ENCODE results near the gene ZBED4.

Gene ZBED4

GRCh38 chr22:49914256-49914655 is 60.6 kb downstream of the ZBED4 start:
- no peak for TF ChIP-seq CTCF (IDR thresholded peaks at IDR 0.05; ENCODE audit: insufficient read depth, low read length, missing control alignments)
- ChIA-PET POLR2A (no interaction called here), CTCF (interaction anchor here (1.5 kb wide), 1 partner anchor 116 kb away, joined by 5 read pairs; no protein-coding TSS in a partner anchor)
- H3K4me3 ChIP-seq (ENCODE audit: low read depth, low read length), result no peak overlapping the region
- no peak for DNase-seq (ENCODE audit: low read depth, low spot score)

GRCh38 chr22:49915610-49916009 is 62.0 kb downstream of the ZBED4 start:
- H3K4me3 ChIP-seq (ENCODE audit: low read depth, low read length), result no peak overlapping the region
- DNase-seq (ENCODE audit: low read depth, low spot score), result no peak
- no peak for TF ChIP-seq CTCF (IDR thresholded peaks at IDR 0.05; ENCODE audit: insufficient read depth, low read length, missing control alignments)
- ChIA-PET CTCF (no interaction called here), POLR2A (no interaction called here)

- DNase-seq (ENCODE audit: low read depth, low spot score), result no peak
- no peak for TF ChIP-seq CTCF (IDR thresholded peaks at IDR 0.05; ENCODE audit: insufficient read depth, low read length, missing control alignments)
- no peak overlapping the region for H3K4me3 ChIP-seq (ENCODE audit: low read depth, low read length)
- POLR2A ChIA-PET, result no interaction called here
- CTCF ChIA-PET, result interaction anchor here (1.1 kb wide), 1 partner anchor 13 kb away, joined by 4 read pairs; no protein-coding TSS in a partner anchor
These were observed 63.2 kb downstream of the ZBED4 start for GRCh38 chr22:49916831-49917230.

GRCh38 chr22:49917974-49918910 is 64.6 kb downstream of the ZBED4 start, which contains the start of the genes ALG12 and CRELD2:
Gene ALG12, minus strand, starts transcription at chr22:49918438. Its CDS starts 4,673 bp downstream, at chr22:49913765.
Gene CRELD2, plus strand, starts transcription at chr22:49918634. Its CDS starts 136 bp downstream, at chr22:49918770.
- H3K4me3 ChIP-seq (ENCODE audit: low read depth, low read length), result peak within 1 kb of the TSS; percentile 80
- ChIA-PET CTCF (interaction anchor here (1.1 kb wide), 2 partner anchors 12 to 113 kb away, joined by 4 read pairs; no protein-coding TSS in a partner anchor), POLR2A (interaction anchor here (0.6 kb wide), 1 partner anchor 112 kb away, joined by 4 read pairs; no protein-coding TSS in a partner anchor)
- peak; percentile 65 for DNase-seq (ENCODE audit: low read depth, low spot score)
- TF ChIP-seq CTCF (IDR thresholded peaks at IDR 0.05; ENCODE audit: insufficient read depth, low read length, missing control alignments), result no peak

GRCh38 chr22:49918911-49919881 is 65.6 kb downstream of the ZBED4 start:
- TF ChIP-seq CTCF (IDR thresholded peaks at IDR 0.05; ENCODE audit: insufficient read depth, low read length, missing control alignments), result no peak
- no peak for DNase-seq (ENCODE audit: low read depth, low spot score)
- CTCF ChIA-PET, result interaction anchor here (1.4 kb wide), 1 partner anchor 73 kb away, joined by 3 read pairs; no protein-coding TSS in a partner anchor
- peak overlapping the region; percentile 67 for H3K4me3 ChIP-seq (ENCODE audit: low read depth, low read length)
- POLR2A ChIA-PET, result no interaction called here
